GM23338 (cell line): ENCODE measurements around the gene AKIRIN2. TPM values are rescaled to one million over a fixed set of nuclear protein-coding genes. Genes with fewer than 3 reads are reported as not detected.

ENCODE experiments used
- ATAC-seq: fragments of 200-7000 bp; cut with Tn5 transposase; 3 replicates; pipeline ENCODE4 v1.9.1; 2020
- DNase-seq: peaks from one replicate; pipeline ENCODE4 v3.0.0-alpha.2; 2015; ENCODE audit warnings: low spot score
- H2AFZ ChIP-seq: fragments of 200-600 bp; sonication (generic); 2 replicates; pipeline ENCODE4 v1.8.0; 2016; ENCODE audit warnings: antibody characterized with exemption, mild to moderate bottlenecking, moderate library complexity
- H3F3A ChIP-seq: fragments of 200-600 bp; sonication (generic); replicated peaks from 2 replicates; pipeline ENCODE4 v1.8.0; 2017; ENCODE audit warnings: antibody characterized with exemption, mixed run types, low read depth
- H3K27ac ChIP-seq: fragments of 200-600 bp; sonication (generic); 2 replicates; pipeline ENCODE4 v1.6.1; 2016; ENCODE audit warnings: low read depth
- H3K27me3 ChIP-seq: fragments of 200-600 bp; sonication (generic); 2 replicates; pipeline ENCODE4 v1.8.0; 2016; ENCODE audit warnings: mild to moderate bottlenecking, mixed run types, moderate library complexity; ENCODE audit not compliant: insufficient read depth
- H3K36me3 ChIP-seq: fragments of 200-600 bp; sonication (generic); 2 replicates; pipeline ENCODE4 v1.8.0; 2016; ENCODE audit warnings: mild to moderate bottlenecking; ENCODE audit not compliant: insufficient read depth
- H3K4me1 ChIP-seq: fragments of 200-600 bp; sonication (generic); 2 replicates; pipeline ENCODE4 v1.8.0; 2016; ENCODE audit warnings: mild to moderate bottlenecking, moderate library complexity; ENCODE audit not compliant: insufficient read depth
- H3K4me2 ChIP-seq: fragments of 200-600 bp; sonication (generic); 2 replicates; pipeline ENCODE4 v1.7.1; 2017; ENCODE audit warnings: mixed run types
- H3K4me3 ChIP-seq: fragments of 200-600 bp; sonication (generic); 2 replicates; pipeline ENCODE4 v1.6.1; 2016; ENCODE audit warnings: mixed run types
- H3K79me2 ChIP-seq: fragments of 200-600 bp; sonication (generic); replicated peaks from 2 replicates; pipeline ENCODE4 v1.8.0; 2017; ENCODE audit warnings: mild to moderate bottlenecking; ENCODE audit not compliant: insufficient read depth
- H3K9me2 ChIP-seq: fragments of 200-600 bp; sonication (generic); 2 replicates; pipeline ENCODE4 v1.8.0; 2017; ENCODE audit not compliant: insufficient read depth
- H4K20me1 ChIP-seq: fragments of 200-600 bp; sonication (generic); replicated peaks from 2 replicates; pipeline ENCODE4 v1.8.0; 2017; ENCODE audit warnings: mild to moderate bottlenecking; ENCODE audit not compliant: insufficient read depth
- H3K27ac Mint-ChIP-seq: 2 replicates; pipeline ENCODE4 v1.8.0; 2020; ENCODE audit warnings: inconsistent platforms, mild to moderate bottlenecking, moderate library complexity, mixed read lengths
- H3K27me3 Mint-ChIP-seq: 3 replicates; pipeline ENCODE4 v1.8.0; 2022; ENCODE audit warnings: low read depth, mild to moderate bottlenecking, moderate library complexity, mixed read lengths, inconsistent platforms; ENCODE audit not compliant: insufficient read depth, poor library complexity
- H3K36me3 Mint-ChIP-seq: 3 replicates; pipeline ENCODE4 v1.8.0; 2021; ENCODE audit warnings: low read depth, mild to moderate bottlenecking, inconsistent platforms, moderate library complexity, mixed read lengths
- H3K4me1 Mint-ChIP-seq: 3 replicates; pipeline ENCODE4 v1.8.0; 2020; ENCODE audit warnings: mild to moderate bottlenecking, inconsistent platforms, mixed read lengths
- H3K4me3 Mint-ChIP-seq: 3 replicates; pipeline ENCODE4 v1.8.0; 2021; ENCODE audit warnings: moderate library complexity, mild to moderate bottlenecking, inconsistent platforms, mixed read lengths
- H3K9me3 Mint-ChIP-seq: 3 replicates; pipeline ENCODE4 v1.8.0; 2020; ENCODE audit warnings: moderate library complexity, mild to moderate bottlenecking, inconsistent platforms, mixed read lengths
- CREB1 ChIP-seq: fragments of 250-450 bp; sonication (Bioruptor Pico); IDR thresholded peaks from 2 replicates; pipeline ENCODE4 v1.5.0; 2020; ENCODE audit warnings: low read depth, mild to moderate bottlenecking, moderate library complexity
- CTCF ChIP-seq, 2 experiments: fragments of 200-600 bp in 1 of 2; sonication (generic) in 1 of 2; conservative IDR thresholded peaks; 2 replicates each; pipeline versions ENCODE4 v1.5.1 to v1.6.1; 2016 to 2017; ENCODE audit warnings: antibody characterized with exemption in 2 of 2, low read depth in 2 of 2, mild to moderate bottlenecking in 2 of 2, moderate library complexity in 1 of 2
- EZH2 ChIP-seq: fragments of 200-600 bp; sonication (generic); IDR thresholded peaks from one replicate; pipeline ENCODE4 v1.8.0; 2017; ENCODE audit warnings: antibody characterized with exemption, mild to moderate bottlenecking, low read depth; ENCODE audit not compliant: unreplicated experiment
- EZH2phosphoT487 ChIP-seq: fragments of 200-600 bp; sonication (generic); IDR thresholded peaks from one replicate; pipeline ENCODE4 v1.8.1; 2018; ENCODE audit warnings: antibody characterized with exemption; ENCODE audit not compliant: unreplicated experiment
- JUNB ChIP-seq: IDR thresholded peaks from one replicate; pipeline ENCODE4 v1.6.1; 2016; ENCODE audit warnings: antibody characterized with exemption; ENCODE audit not compliant: unreplicated experiment
- NANOG ChIP-seq: IDR thresholded peaks from 2 replicates; pipeline ENCODE4 v1.6.1; 2016; ENCODE audit warnings: antibody characterized with exemption, borderline replicate concordance
- POLR2AphosphoS5 ChIP-seq: IDR thresholded peaks from 2 replicates; pipeline ENCODE4 v1.6.1; 2016; ENCODE audit warnings: antibody characterized with exemption, low read depth
- STAT1 ChIP-seq: IDR thresholded peaks from one replicate; pipeline ENCODE4 v1.6.1; 2016; ENCODE audit warnings: antibody characterized with exemption; ENCODE audit not compliant: unreplicated experiment
- ZNF114 ChIP-seq: fragments of 250-450 bp; sonication (Bioruptor Pico); IDR thresholded peaks from 2 replicates; pipeline ENCODE4 v1.5.0; 2020; ENCODE audit warnings: mild to moderate bottlenecking, moderate library complexity
- ZNF331 ChIP-seq: fragments of 250-450 bp; sonication (Bioruptor Pico); IDR thresholded peaks from 2 replicates; pipeline ENCODE4 v1.5.0; 2020; ENCODE audit warnings: low read depth, mild to moderate bottlenecking, moderate library complexity
- ZNF462 ChIP-seq: fragments of 250-450 bp; sonication (Bioruptor Pico); IDR thresholded peaks from 2 replicates; pipeline ENCODE4 v1.5.0; 2020; ENCODE audit warnings: mild to moderate bottlenecking, moderate library complexity
- polyA plus RNA-seq: library from polyadenylated mRNA; unstranded; fragments of >200 nt; fragmentation: Nextera tagmentation; extraction: Ambion mirVana; gene quantifications from 2 replicates; pipeline ENCODE4 v1.2.1, GENCODE V29; 2016
- total RNA-seq: library from RNA; depleted of rRNA; stranded (reverse); fragments of >200 nt; shearing (Covaris generic); gene quantifications from 2 replicates; pipeline ENCODE4 v1.2.3, GENCODE V29; 2014
- TF ChIP-seq, protein P1 (sequence below): IDR thresholded peaks from 2 replicates; pipeline ENCODE4 v1.6.1; 2016; ENCODE audit warnings: antibody characterized with exemption
- TF ChIP-seq, protein P2 (sequence below): IDR thresholded peaks from one replicate; pipeline ENCODE4 v1.6.1; 2018; ENCODE audit warnings: antibody characterized with exemption; ENCODE audit not compliant: unreplicated experiment

The AKIRIN2 gene
- total and polyA plus RNA-seq, 2 experiments from 2014 or later, result 62.1 to 98.1 TPM

- no peak for DNase-seq
- H3K4me1 Mint-ChIP-seq, result peaks cover 4% of the 10 kb centered on the region; the same call in 1 of the 3 replicates
- H3K36me3 Mint-ChIP-seq, result peaks cover 39% of the 10 kb centered on the region
- ATAC-seq, result no peak
- Histone ChIP-seq H3K27me3 (no peaks in the 10 kb centered on the region), H2AFZ (no peak overlapping the region), H3K4me1 (no peaks in the 10 kb centered on the region), H3K4me2 (no peak overlapping the region), H3K36me3 (peaks cover 7% of the 10 kb centered on the region; the same call in 1 of the 2 replicates), H3K9me2 (no peaks in the 10 kb centered on the region), H4K20me1 (no peaks in the 10 kb centered on the region), H3K4me3 (no peak overlapping the region), H3K79me2 (peaks cover 17% of the 10 kb centered on the region; the same call in 1 of the 2 replicates), H3K27ac (no peak overlapping the region), H3F3A (no peaks in the 10 kb centered on the region)
- TF ChIP-seq ZNF114 (CRISPR knock-in tag) (no peak), ZNF331 (CRISPR knock-in tag) (no peak), EZH2 (no peak), STAT1 (no peak), CTCF (conservative IDR thresholded peaks at IDR 0.05; ENCODE audit: low read depth in 2 of 2) (no peak), POLR2AphosphoS5 (no peak), NANOG (no peak), ZNF462 (CRISPR knock-in tag) (no peak), CREB1 (no peak), EZH2phosphoT487 (no peak), JUNB (no peak)
- TF ChIP-seq, protein P1, sequence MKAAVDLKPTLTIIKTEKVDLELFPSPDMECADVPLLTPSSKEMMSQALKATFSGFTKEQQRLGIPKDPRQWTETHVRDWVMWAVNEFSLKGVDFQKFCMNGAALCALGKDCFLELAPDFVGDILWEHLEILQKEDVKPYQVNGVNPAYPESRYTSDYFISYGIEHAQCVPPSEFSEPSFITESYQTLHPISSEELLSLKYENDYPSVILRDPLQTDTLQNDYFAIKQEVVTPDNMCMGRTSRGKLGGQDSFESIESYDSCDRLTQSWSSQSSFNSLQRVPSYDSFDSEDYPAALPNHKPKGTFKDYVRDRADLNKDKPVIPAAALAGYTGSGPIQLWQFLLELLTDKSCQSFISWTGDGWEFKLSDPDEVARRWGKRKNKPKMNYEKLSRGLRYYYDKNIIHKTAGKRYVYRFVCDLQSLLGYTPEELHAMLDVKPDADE, result no peak
- TF ChIP-seq, protein P2, sequence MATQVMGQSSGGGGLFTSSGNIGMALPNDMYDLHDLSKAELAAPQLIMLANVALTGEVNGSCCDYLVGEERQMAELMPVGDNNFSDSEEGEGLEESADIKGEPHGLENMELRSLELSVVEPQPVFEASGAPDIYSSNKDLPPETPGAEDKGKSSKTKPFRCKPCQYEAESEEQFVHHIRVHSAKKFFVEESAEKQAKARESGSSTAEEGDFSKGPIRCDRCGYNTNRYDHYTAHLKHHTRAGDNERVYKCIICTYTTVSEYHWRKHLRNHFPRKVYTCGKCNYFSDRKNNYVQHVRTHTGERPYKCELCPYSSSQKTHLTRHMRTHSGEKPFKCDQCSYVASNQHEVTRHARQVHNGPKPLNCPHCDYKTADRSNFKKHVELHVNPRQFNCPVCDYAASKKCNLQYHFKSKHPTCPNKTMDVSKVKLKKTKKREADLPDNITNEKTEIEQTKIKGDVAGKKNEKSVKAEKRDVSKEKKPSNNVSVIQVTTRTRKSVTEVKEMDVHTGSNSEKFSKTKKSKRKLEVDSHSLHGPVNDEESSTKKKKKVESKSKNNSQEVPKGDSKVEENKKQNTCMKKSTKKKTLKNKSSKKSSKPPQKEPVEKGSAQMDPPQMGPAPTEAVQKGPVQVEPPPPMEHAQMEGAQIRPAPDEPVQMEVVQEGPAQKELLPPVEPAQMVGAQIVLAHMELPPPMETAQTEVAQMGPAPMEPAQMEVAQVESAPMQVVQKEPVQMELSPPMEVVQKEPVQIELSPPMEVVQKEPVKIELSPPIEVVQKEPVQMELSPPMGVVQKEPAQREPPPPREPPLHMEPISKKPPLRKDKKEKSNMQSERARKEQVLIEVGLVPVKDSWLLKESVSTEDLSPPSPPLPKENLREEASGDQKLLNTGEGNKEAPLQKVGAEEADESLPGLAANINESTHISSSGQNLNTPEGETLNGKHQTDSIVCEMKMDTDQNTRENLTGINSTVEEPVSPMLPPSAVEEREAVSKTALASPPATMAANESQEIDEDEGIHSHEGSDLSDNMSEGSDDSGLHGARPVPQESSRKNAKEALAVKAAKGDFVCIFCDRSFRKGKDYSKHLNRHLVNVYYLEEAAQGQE, result no peak
- H3K27me3 Mint-ChIP-seq, result no peaks in the 10 kb centered on the region
- H3K4me3 Mint-ChIP-seq, result no peak overlapping the region
- H3K9me3 Mint-ChIP-seq, result no peaks in the 10 kb centered on the region
- H3K27ac Mint-ChIP-seq, result peak overlapping the region; percentile 78; the same call in 1 of the 2 replicates
Measured at GRCh38 chr6:87628424-87628823, 73.6 kb downstream of the AKIRIN2 start.
